Breast epithelium (tissue), 4 donors: ENCODE measurements around the gene IL15. TPM values are rescaled to one million over a fixed set of nuclear protein-coding genes. Genes with fewer than 3 reads are reported as not detected.

ENCODE experiments used
- DNase-seq, 2 donors: peaks; one replicate each; pipeline ENCODE4 v3.0.0-alpha.2; 2019; ENCODE audit warnings: low spot score in 2 of 2
- H3K27ac ChIP-seq, 2 donors: fragments of 200-600 bp; sonication (generic) in 1 of 2; one replicate each; pipeline ENCODE4 v1.5.1; 2016 to 2019; ENCODE audit warnings: mild to moderate bottlenecking in 1 of 2
- H3K27me3 ChIP-seq, 2 donors: fragments of 200-600 bp; sonication (generic) in 1 of 2; one replicate each; pipeline versions ENCODE4 v1.5.1 to v1.6.0; 2017 to 2019; ENCODE audit warnings: control low read depth in 1 of 2, mild to moderate bottlenecking in 1 of 2
- H3K36me3 ChIP-seq: fragments of 200-600 bp; one replicate; pipeline ENCODE4 v1.5.1; 2019
- H3K4me1 ChIP-seq, 2 donors: fragments of 200-600 bp; sonication (generic); one replicate each; pipeline ENCODE4 v1.5.1; 2016 to 2019; ENCODE audit warnings: control low read depth in 1 of 2
- H3K4me3 ChIP-seq, 3 donors: fragments of 200-600 bp; sonication (generic); 1 replicate in 2 of 3; 2 replicates in 1 of 3; pipeline ENCODE4 v1.5.1; 2016 to 2019; ENCODE audit warnings: mild to moderate bottlenecking in 3 of 3, moderate library complexity in 2 of 3
- H3K9me3 ChIP-seq, 2 donors: fragments of 200-600 bp; sonication (generic) in 1 of 2; one replicate each; pipeline ENCODE4 v1.5.1; 2016 to 2019; ENCODE audit warnings: control low read depth in 1 of 2
- POLR2A ChIP-seq: fragments of 450-650 bp; IDR thresholded peaks from one replicate; pipeline ENCODE4 v1.6.1; 2016; ENCODE audit warnings: antibody characterized with exemption, mild to moderate bottlenecking, moderate library complexity
- POLR2AphosphoS5 ChIP-seq, 3 donors: sonication (generic); formaldehyde crosslinking; IDR thresholded peaks; one replicate each; pipeline ENCODE4 v1.6.1; 2017; ENCODE audit warnings: antibody characterized with exemption in 3 of 3
- intact Hi-C: fragments of 100-400 bp; cut with DNase I; formaldehyde crosslinking; loops from one replicate; pipeline ENCODE4 v1.15.1; 2023; ENCODE audit warnings: low total_unique reads
- total RNA-seq, 3 donors: library from RNA; depleted of rRNA; stranded (reverse); fragments of >200 nt; gene quantifications; one replicate each; pipeline ENCODE4 v1.1.0, GENCODE V29; 2016
- TF ChIP-seq, protein P1 (sequence below), 3 donors: fragments of 450-650 bp; IDR thresholded peaks; one replicate each; pipeline ENCODE4 v1.5.1; 2016 to 2017; ENCODE audit warnings: antibody characterized with exemption in 3 of 3, mild to moderate bottlenecking in 3 of 3, moderate library complexity in 3 of 3

Gene IL15
- total RNA-seq, 3 donors from 2014 or later = 4.0 to 5.6 (median 5.1) TPM

GRCh38 chr4:141656031-141656430 is 19.6 kb downstream of the IL15 start:
- Histone ChIP-seq H3K9me3 (no peaks in the 10 kb centered on the region), H3K27me3 (no peaks in the 10 kb centered on the region), H3K4me3 (no peak overlapping the region), H3K27ac (no peak overlapping the region), H3K36me3 (no peaks in the 10 kb centered on the region), H3K4me1 (no peaks in the 10 kb centered on the region)
- intact Hi-C loops = no loop called here
- TF ChIP-seq POLR2A (no peak), POLR2AphosphoS5 (IDR thresholded peaks at IDR 0.05) (no peak)
- TF ChIP-seq, protein P1, sequence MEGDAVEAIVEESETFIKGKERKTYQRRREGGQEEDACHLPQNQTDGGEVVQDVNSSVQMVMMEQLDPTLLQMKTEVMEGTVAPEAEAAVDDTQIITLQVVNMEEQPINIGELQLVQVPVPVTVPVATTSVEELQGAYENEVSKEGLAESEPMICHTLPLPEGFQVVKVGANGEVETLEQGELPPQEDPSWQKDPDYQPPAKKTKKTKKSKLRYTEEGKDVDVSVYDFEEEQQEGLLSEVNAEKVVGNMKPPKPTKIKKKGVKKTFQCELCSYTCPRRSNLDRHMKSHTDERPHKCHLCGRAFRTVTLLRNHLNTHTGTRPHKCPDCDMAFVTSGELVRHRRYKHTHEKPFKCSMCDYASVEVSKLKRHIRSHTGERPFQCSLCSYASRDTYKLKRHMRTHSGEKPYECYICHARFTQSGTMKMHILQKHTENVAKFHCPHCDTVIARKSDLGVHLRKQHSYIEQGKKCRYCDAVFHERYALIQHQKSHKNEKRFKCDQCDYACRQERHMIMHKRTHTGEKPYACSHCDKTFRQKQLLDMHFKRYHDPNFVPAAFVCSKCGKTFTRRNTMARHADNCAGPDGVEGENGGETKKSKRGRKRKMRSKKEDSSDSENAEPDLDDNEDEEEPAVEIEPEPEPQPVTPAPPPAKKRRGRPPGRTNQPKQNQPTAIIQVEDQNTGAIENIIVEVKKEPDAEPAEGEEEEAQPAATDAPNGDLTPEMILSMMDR (IDR thresholded peaks at IDR 0.05) = no peak
- no peak for DNase-seq

DNA sequence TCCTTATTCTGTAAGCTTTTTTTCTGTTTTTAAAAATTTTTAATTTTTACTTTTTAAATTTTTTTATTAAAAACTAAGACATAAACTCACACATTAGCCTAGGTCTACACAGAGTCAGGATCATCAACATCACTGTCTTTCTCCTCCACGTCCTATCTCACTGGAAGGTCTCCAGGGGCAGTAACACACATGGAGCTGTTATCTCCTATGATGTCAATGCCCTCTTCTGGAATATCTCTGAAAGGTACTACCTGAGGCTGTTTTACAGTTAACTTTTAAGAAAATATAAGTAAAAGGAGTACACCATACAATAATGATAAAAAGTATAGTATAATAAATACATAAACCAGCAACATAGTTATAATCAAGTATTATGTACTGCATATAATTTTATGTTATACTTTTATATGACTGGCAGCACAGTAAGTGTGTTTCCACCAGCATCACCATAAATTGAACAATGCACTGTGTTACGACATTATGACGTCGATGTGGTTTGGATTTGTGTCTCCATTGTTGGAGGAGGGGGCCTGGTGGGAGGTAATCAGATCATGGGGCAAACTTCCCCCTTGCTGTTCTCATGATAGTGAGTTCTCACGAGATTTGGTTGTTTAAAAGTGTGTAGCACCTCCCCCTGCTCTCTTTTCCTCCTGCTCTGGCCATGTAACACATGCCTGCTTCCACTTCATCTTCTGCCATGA is 21.3 kb downstream of the IL15 start:
- intact Hi-C loops = no loop called here
- no peak overlapping the region for H3K4me3 ChIP-seq
- H3K9me3 ChIP-seq = no peaks in the 10 kb centered on the region
- no peaks in the 10 kb centered on the region for H3K27me3 ChIP-seq
- no peaks in the 10 kb centered on the region for H3K4me1 ChIP-seq
- DNase-seq = no peak
- H3K27ac ChIP-seq = no peak overlapping the region
- H3K36me3 ChIP-seq = no peaks in the 10 kb centered on the region
- TF ChIP-seq POLR2AphosphoS5 (IDR thresholded peaks at IDR 0.05) (no peak), POLR2A (no peak)
- TF ChIP-seq, protein P1 (IDR thresholded peaks at IDR 0.05) = no peak

- Histone ChIP-seq H3K4me1 (no peaks in the 10 kb centered on the region), H3K9me3 (no peaks in the 10 kb centered on the region), H3K4me3 (no peak overlapping the region), H3K27me3 (no peaks in the 10 kb centered on the region), H3K36me3 (no peaks in the 10 kb centered on the region), H3K27ac (no peak overlapping the region)
- no peak for DNase-seq
- intact Hi-C loops = no loop called here
- no peak for TF ChIP-seq POLR2A
- TF ChIP-seq, protein P1 (IDR thresholded peaks at IDR 0.05) = no peak
- no peak for TF ChIP-seq POLR2AphosphoS5 (IDR thresholded peaks at IDR 0.05)
Measured at GRCh38 chr4:141658309-141658708, 21.9 kb downstream of the IL15 start.

- H3K27ac ChIP-seq = no peak overlapping the region
- no peaks in the 10 kb centered on the region for H3K36me3 ChIP-seq
- no peaks in the 10 kb centered on the region for H3K4me1 ChIP-seq
- H3K4me3 ChIP-seq = no peak overlapping the region
- TF ChIP-seq, protein P1 (IDR thresholded peaks at IDR 0.05) = no peak
- TF ChIP-seq POLR2A (no peak), POLR2AphosphoS5 (IDR thresholded peaks at IDR 0.05) (no peak)
- H3K27me3 ChIP-seq = no peaks in the 10 kb centered on the region
- no peak for DNase-seq
- H3K9me3 ChIP-seq = no peaks in the 10 kb centered on the region
- intact Hi-C loops = no loop called here
Measured at GRCh38 chr4:141659539-141659938, 23.2 kb downstream of the IL15 start.

- Histone ChIP-seq H3K9me3 (no peaks in the 10 kb centered on the region), H3K27me3 (no peaks in the 10 kb centered on the region), H3K36me3 (no peaks in the 10 kb centered on the region), H3K27ac (no peak overlapping the region), H3K4me1 (no peaks in the 10 kb centered on the region), H3K4me3 (no peak overlapping the region)
- no peak for DNase-seq
- no peak for TF ChIP-seq POLR2A
- TF ChIP-seq POLR2AphosphoS5 (IDR thresholded peaks at IDR 0.05) = no peak
- TF ChIP-seq, protein P1 (IDR thresholded peaks at IDR 0.05) = no peak
- intact Hi-C loops = loop anchor here (5.0 kb wide), 1 partner anchor 914 kb away; no protein-coding TSS in a partner anchor
Measured at GRCh38 chr4:141660880-141661279, 24.5 kb downstream of the IL15 start.
